Common myeloid progenitor, CD34-positive (primary cell): ENCODE measurements around the gene STX8.
A peak's percentile ranks its signal among the peaks of the same experiment; 100 is the strongest.

ENCODE experiments used
- CTCF ChIA-PET: fragments of 350-600 bp; sonication (Branson Sonifier 250); formaldehyde crosslinking; loops from one replicate; lab custom pipeline; 2021; ENCODE audit warnings: antibody characterized with exemption; lab: Charles Lee
- POLR2A ChIA-PET: fragments of 350-600 bp; sonication (Branson Sonifier 250); formaldehyde crosslinking; loops from one replicate; lab custom pipeline; 2021; ENCODE audit warnings: antibody characterized with exemption; lab: Charles Lee
- DNase-seq, 3 donors: peaks; one replicate each; pipeline versions ENCODE4 v3.0.0 to v3.0.0-alpha.2; 2013
- H3K27ac ChIP-seq, 2 experiments: 1 replicate in 1 of 2; 2 replicates in 1 of 2; pipeline ENCODE4 v1.7.0; 2013; ENCODE audit warnings: inconsistent platforms in 2 of 2, low read length in 2 of 2, mild to moderate bottlenecking in 2 of 2, low read depth in 1 of 2, moderate library complexity in 1 of 2; ENCODE audit not compliant: severe bottlenecking in 2 of 2, insufficient read depth in 1 of 2, poor library complexity in 1 of 2
- H3K27me3 ChIP-seq, 5 experiments: replicated peaks in 2 of 5; 1 replicate in 3 of 5; 2 replicates in 2 of 5; pipeline versions ENCODE4 v1.6.1 to v1.7.0; 2013; ENCODE audit warnings: low read length in 4 of 5, mild to moderate bottlenecking in 2 of 5, moderate library complexity in 2 of 5, inconsistent platforms in 1 of 5; ENCODE audit not compliant: insufficient read depth in 5 of 5, control insufficient read depth in 4 of 5
- H3K36me3 ChIP-seq, 4 experiments: 1 replicate in 2 of 4; 2 replicates in 2 of 4; pipeline versions ENCODE4 v1.6.1 to v1.7.0; 2013; ENCODE audit warnings: low read length in 3 of 4, control low read depth in 1 of 4, mild to moderate bottlenecking in 1 of 4; ENCODE audit not compliant: control insufficient read depth in 4 of 4, insufficient read depth in 4 of 4
- H3K4me1 ChIP-seq, 4 experiments: 1 replicate in 3 of 4; 2 replicates in 1 of 4; pipeline versions ENCODE4 v1.6.1 to v1.7.1; 2013; ENCODE audit warnings: low read length in 3 of 4, mild to moderate bottlenecking in 3 of 4, control low read depth in 1 of 4, inconsistent platforms in 1 of 4, moderate library complexity in 1 of 4; ENCODE audit not compliant: control insufficient read depth in 4 of 4, insufficient read depth in 4 of 4; ENCODE audit errors: control extremely low read depth in 1 of 4
- H3K4me3 ChIP-seq, 7 experiments: 1 replicate in 4 of 7; 2 replicates in 3 of 7; pipeline versions ENCODE4 v1.5.1 to v1.7.0; 2013; ENCODE audit warnings: mild to moderate bottlenecking in 7 of 7, low read length in 6 of 7, moderate library complexity in 6 of 7, inconsistent platforms in 2 of 7, low read depth in 2 of 7, control low read depth in 1 of 7; ENCODE audit not compliant: insufficient read depth in 4 of 7, control insufficient read depth in 1 of 7; ENCODE audit errors: extremely low read depth in 1 of 7
- H3K9me3 ChIP-seq, 5 experiments: 1 replicate in 4 of 5; 2 replicates in 1 of 5; pipeline versions ENCODE4 v1.6.1 to v1.7.1; 2013; ENCODE audit warnings: low read length in 4 of 5, mild to moderate bottlenecking in 2 of 5, inconsistent platforms in 1 of 5, low read depth in 1 of 5, moderate library complexity in 1 of 5; ENCODE audit not compliant: control insufficient read depth in 4 of 5, insufficient read depth in 2 of 5; ENCODE audit errors: control extremely low read depth in 1 of 5
- WGBS: methylation state at CpG from one replicate; pipeline ENCODE4 v1.1.5; 2013; ENCODE audit not compliant: insufficient coverage; 5-methylcytosine and 5-hydroxymethylcytosine counted together

Gene STX8

GRCh38 chr17:9299695-9300094 lies 275.9 kb downstream of the STX8 start:
- no peak overlapping the region for H3K27ac ChIP-seq
- ChIA-PET CTCF (no interaction called here), POLR2A (no interaction called here)
- H3K9me3 ChIP-seq, result no peaks in the 10 kb centered on the region
- H3K4me3 ChIP-seq, result no peak overlapping the region
- no peaks in the 10 kb centered on the region for H3K36me3 ChIP-seq
- no peaks in the 10 kb centered on the region for H3K4me1 ChIP-seq
- DNase-seq, result no peak
- no peaks in the 10 kb centered on the region for H3K27me3 ChIP-seq
- WGBS, result 100% methylated on average over 5 of the region's 7 CpGs

- peaks cover 0 to 4% (median 0%) of the 10 kb centered on the region in 4 experiments for H3K4me1 ChIP-seq
- H3K27ac ChIP-seq, result no peak overlapping the region
- CTCF ChIA-PET, result no interaction called here
- 75% methylated on average over 4 of the region's 5 CpGs for WGBS
- no peak overlapping the region for H3K4me3 ChIP-seq
- H3K9me3 ChIP-seq, result no peaks in the 10 kb centered on the region
- H3K36me3 ChIP-seq, result no peaks in the 10 kb centered on the region
- H3K27me3 ChIP-seq, result no peaks in the 10 kb centered on the region
- DNase-seq, result no peak
- POLR2A ChIA-PET, result no interaction called here
Observed at GRCh38 chr17:9298776-9299295, 276.8 kb downstream of the STX8 start.

GRCh38 chr17:9298135-9298534 lies 277.5 kb downstream of the STX8 start:
- DNase-seq, result no peak
- Histone ChIP-seq H3K4me3 (no peak overlapping the region), H3K27me3 (no peaks in the 10 kb centered on the region), H3K4me1 (peaks cover 0 to 4% (median 0%) of the 10 kb centered on the region in 4 experiments), H3K36me3 (no peaks in the 10 kb centered on the region), H3K9me3 (no peaks in the 10 kb centered on the region), H3K27ac (no peak overlapping the region)
- CTCF ChIA-PET, result no interaction called here
- WGBS, result 100% methylated on average over 5 of the region's 5 CpGs
- POLR2A ChIA-PET, result no interaction called here

GRCh38 chr17:9294661-9295210 lies 280.9 kb downstream of the STX8 start:
- DNase-seq, result peak in 2 of 3 donors; percentile 7 to 28
- no peak overlapping the region for H3K4me3 ChIP-seq
- WGBS, result 96% methylated on average over 3 of the region's 4 CpGs
- ChIA-PET CTCF (interaction anchor here (1.1 kb wide), 1 partner anchor 292 kb away, joined by 3 read pairs; no protein-coding TSS in a partner anchor), POLR2A (no interaction called here)
- no peak overlapping the region for H3K27ac ChIP-seq
- H3K27me3 ChIP-seq, result no peaks in the 10 kb centered on the region
- H3K9me3 ChIP-seq, result no peaks in the 10 kb centered on the region
- H3K36me3 ChIP-seq, result no peaks in the 10 kb centered on the region
- H3K4me1 ChIP-seq, result peaks cover 0 to 24% (median 16%) of the 10 kb centered on the region in 4 experiments

GRCh38 chr17:9292561-9292941 lies 283.1 kb downstream of the STX8 start:
- ChIA-PET POLR2A (no interaction called here), CTCF (interaction anchor here (1.0 to 1.9 kb wide), 9 partner anchors 14 to 294 kb away, joined by 3 to 10 read pairs (median 3); no protein-coding TSS in a partner anchor)
- Histone ChIP-seq H3K4me1 (peaks cover 0 to 31% (median 16%) of the 10 kb centered on the region in 4 experiments), H3K27me3 (no peaks in the 10 kb centered on the region), H3K9me3 (no peaks in the 10 kb centered on the region), H3K27ac (no peak overlapping the region), H3K4me3 (no peak overlapping the region), H3K36me3 (no peaks in the 10 kb centered on the region)
- 90% methylated on average over 2 of the region's 2 CpGs for WGBS
- no peak for DNase-seq

GRCh38 chr17:9291912-9292560 lies 283.6 kb downstream of the STX8 start:
- no peak overlapping the region for H3K4me3 ChIP-seq
- H3K9me3 ChIP-seq, result no peaks in the 10 kb centered on the region
- H3K36me3 ChIP-seq, result no peaks in the 10 kb centered on the region
- H3K4me1 ChIP-seq, result peaks cover 0 to 31% (median 16%) of the 10 kb centered on the region in 4 experiments
- ChIA-PET POLR2A (no interaction called here), CTCF (interaction anchor here (1.0 to 1.9 kb wide), 12 partner anchors 12 to 294 kb away, joined by 3 to 10 read pairs (median 3); no protein-coding TSS in a partner anchor)
- peak; percentile 38 to 56 (median 51) for DNase-seq
- WGBS, result 46% methylated on average over 6 of the region's 8 CpGs
- no peak overlapping the region for H3K27ac ChIP-seq
- H3K27me3 ChIP-seq, result no peaks in the 10 kb centered on the region

- Histone ChIP-seq H3K27ac (no peak overlapping the region), H3K36me3 (no peaks in the 10 kb centered on the region), H3K27me3 (no peaks in the 10 kb centered on the region), H3K4me1 (peaks cover 0 to 31% (median 16%) of the 10 kb centered on the region in 4 experiments), H3K9me3 (no peaks in the 10 kb centered on the region), H3K4me3 (no peak overlapping the region)
- ChIA-PET POLR2A (no interaction called here), CTCF (no interaction called here)
- no peak for DNase-seq
- WGBS, result 92% methylated on average over 6 of the region's 7 CpGs
Observed at GRCh38 chr17:9290226-9290613, 285.4 kb downstream of the STX8 start.
